Uterus (tissue), 4 donors: Measurements from ENCODE around the gene AIF1L. TPM values are rescaled to one million over a fixed set of nuclear protein-coding genes. Genes with fewer than 3 reads are reported as not detected.

Source experiments
- DNase-seq, 2 donors: peaks; one replicate each; pipeline ENCODE4 v3.0.0-alpha.2; 2019 to 2020
- H3K27ac ChIP-seq, 2 donors: fragments of 200-600 bp; sonication (generic); 1 replicate in 1 of 2; 2 replicates in 1 of 2; pipeline ENCODE4 v1.5.1; 2016 to 2018
- H3K27me3 ChIP-seq, 2 donors: fragments of 200-600 bp; sonication (generic); one replicate each; pipeline ENCODE4 v1.5.1; 2018 to 2019; ENCODE audit warnings: control low read depth in 1 of 2
- H3K36me3 ChIP-seq, 2 donors: fragments of 200-600 bp; sonication (generic); one replicate each; pipeline ENCODE4 v1.5.1; 2019; ENCODE audit warnings: control low read depth in 1 of 2
- H3K4me1 ChIP-seq, 2 donors: fragments of 200-600 bp; sonication (generic); one replicate each; pipeline ENCODE4 v1.5.1; 2018 to 2019; ENCODE audit warnings: control low read depth in 1 of 2
- H3K4me3 ChIP-seq, 2 donors: fragments of 200-600 bp; sonication (generic); 1 replicate in 1 of 2; 2 replicates in 1 of 2; pipeline ENCODE4 v1.5.1; 2018 to 2019; ENCODE audit warnings: mild to moderate bottlenecking in 1 of 2
- H3K9me3 ChIP-seq, 2 donors: fragments of 200-600 bp; sonication (generic); one replicate each; pipeline ENCODE4 v1.5.1; 2019; ENCODE audit warnings: control low read depth in 1 of 2
- CTCF ChIP-seq, 4 experiments: fragments of 200-600 bp in 2 of 4; fragments of 450-650 bp in 2 of 4; sonication (generic) in 2 of 4; IDR thresholded peaks; one replicate each; pipeline ENCODE4 v1.5.1; 2016 to 2019; ENCODE audit warnings: antibody characterized with exemption in 4 of 4, mild to moderate bottlenecking in 2 of 4, moderate library complexity in 1 of 4
- POLR2A ChIP-seq, 2 donors: fragments of 450-650 bp; IDR thresholded peaks; one replicate each; pipeline ENCODE4 v1.6.1; 2016; ENCODE audit warnings: antibody characterized with exemption in 2 of 2, mild to moderate bottlenecking in 1 of 2, moderate library complexity in 1 of 2
- intact Hi-C: fragments of 100-400 bp; cut with DNase I; formaldehyde crosslinking; loops from one replicate; pipeline ENCODE4 v1.15.1; 2023; ENCODE audit warnings: low total_unique reads
- total RNA-seq, 4 donors: library from RNA; depleted of rRNA in 3 of 4; stranded (reverse); fragments of >200 nt in 3 of 4; gene quantifications; one replicate each; pipeline versions ENCODE4 v1.1.0 to v1.2.4, GENCODE V29; 2014 to 2023
- donor health status: DM: yes; HTN: yes; CAD: no.

AIF1L gene
- total RNA-seq, 4 donors from 2014 or later, result 4.9 to 27.3 (median 16.8) TPM

DNA sequence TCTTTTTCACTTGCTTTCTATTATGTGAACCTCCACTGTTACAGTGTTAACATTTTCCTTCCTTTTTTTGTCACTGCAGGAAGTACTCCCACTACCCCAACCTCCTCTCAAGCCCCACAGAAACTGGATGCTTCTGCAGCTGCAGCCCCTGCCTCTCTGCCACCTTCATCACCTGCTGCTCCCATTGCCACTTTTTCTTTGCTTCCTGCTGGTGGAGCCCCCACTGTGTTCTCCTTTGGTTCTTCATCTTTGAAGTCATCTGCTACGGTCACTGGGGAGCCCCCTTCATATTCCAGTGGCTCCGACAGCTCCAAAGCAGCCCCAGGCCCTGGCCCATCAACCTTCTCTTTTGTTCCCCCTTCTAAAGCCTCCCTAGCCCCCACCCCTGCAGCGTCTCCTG, 47.9 kb downstream of the AIF1L start:
- no peaks in the 10 kb centered on the region for H3K9me3 ChIP-seq
- DNase-seq, result no peak
- H3K27ac ChIP-seq, result no peak overlapping the region
- intact Hi-C loops, result no loop called here
- no peaks in the 10 kb centered on the region for H3K36me3 ChIP-seq
- H3K4me1 ChIP-seq, result no peaks in the 10 kb centered on the region
- no peaks in the 10 kb centered on the region for H3K27me3 ChIP-seq
- TF ChIP-seq CTCF (IDR thresholded peaks at IDR 0.05) (no peak), POLR2A (IDR thresholded peaks at IDR 0.05) (no peak)
- H3K4me3 ChIP-seq, result no peak overlapping the region

DNA sequence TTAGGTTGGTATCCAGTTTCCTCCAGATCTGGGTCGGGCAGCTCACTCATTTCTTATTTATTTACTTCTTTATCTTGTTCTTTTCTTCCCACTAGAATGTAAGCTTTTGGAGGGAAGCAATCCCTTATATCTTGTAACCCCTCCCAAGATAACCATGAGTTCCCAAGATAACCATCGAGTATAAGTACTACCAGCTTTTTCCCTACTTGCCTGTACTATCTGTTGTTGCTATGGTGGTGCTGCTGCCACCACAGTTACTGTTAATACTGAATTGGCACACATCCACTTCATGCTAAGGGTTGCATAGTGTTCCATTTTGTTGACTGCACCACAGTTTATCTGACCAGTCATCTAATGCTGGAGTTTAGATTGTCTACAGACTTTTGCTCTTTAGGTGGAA, 48.9 kb downstream of the AIF1L start:
- intact Hi-C loops, result no loop called here
- Histone ChIP-seq H3K4me1 (no peaks in the 10 kb centered on the region), H3K9me3 (no peaks in the 10 kb centered on the region), H3K36me3 (no peaks in the 10 kb centered on the region), H3K27ac (no peak overlapping the region), H3K27me3 (no peaks in the 10 kb centered on the region), H3K4me3 (no peak overlapping the region)
- no peak for DNase-seq
- TF ChIP-seq CTCF (IDR thresholded peaks at IDR 0.05) (no peak), POLR2A (IDR thresholded peaks at IDR 0.05) (no peak)

- TF ChIP-seq CTCF (IDR thresholded peaks at IDR 0.05) (no peak), POLR2A (IDR thresholded peaks at IDR 0.05) (no peak)
- Histone ChIP-seq H3K4me1 (no peaks in the 10 kb centered on the region), H3K36me3 (no peaks in the 10 kb centered on the region), H3K27me3 (no peaks in the 10 kb centered on the region), H3K9me3 (no peaks in the 10 kb centered on the region), H3K27ac (no peak overlapping the region), H3K4me3 (no peak overlapping the region)
- DNase-seq, result no peak
- intact Hi-C loops, result no loop called here
These were observed 49.9 kb downstream of the AIF1L start for GRCh38 chr9:131146186-131146585.

- H3K9me3 ChIP-seq, result no peaks in the 10 kb centered on the region
- no peak for DNase-seq
- no peak overlapping the region for H3K27ac ChIP-seq
- no peaks in the 10 kb centered on the region for H3K36me3 ChIP-seq
- no peak for TF ChIP-seq POLR2A (IDR thresholded peaks at IDR 0.05)
- TF ChIP-seq CTCF (IDR thresholded peaks at IDR 0.05), result no peak
- H3K4me1 ChIP-seq, result no peaks in the 10 kb centered on the region
- intact Hi-C loops, result no loop called here
- H3K4me3 ChIP-seq, result no peak overlapping the region
- H3K27me3 ChIP-seq, result no peaks in the 10 kb centered on the region
These were observed 51.9 kb downstream of the AIF1L start for GRCh38 chr9:131148276-131148675.

DNA sequence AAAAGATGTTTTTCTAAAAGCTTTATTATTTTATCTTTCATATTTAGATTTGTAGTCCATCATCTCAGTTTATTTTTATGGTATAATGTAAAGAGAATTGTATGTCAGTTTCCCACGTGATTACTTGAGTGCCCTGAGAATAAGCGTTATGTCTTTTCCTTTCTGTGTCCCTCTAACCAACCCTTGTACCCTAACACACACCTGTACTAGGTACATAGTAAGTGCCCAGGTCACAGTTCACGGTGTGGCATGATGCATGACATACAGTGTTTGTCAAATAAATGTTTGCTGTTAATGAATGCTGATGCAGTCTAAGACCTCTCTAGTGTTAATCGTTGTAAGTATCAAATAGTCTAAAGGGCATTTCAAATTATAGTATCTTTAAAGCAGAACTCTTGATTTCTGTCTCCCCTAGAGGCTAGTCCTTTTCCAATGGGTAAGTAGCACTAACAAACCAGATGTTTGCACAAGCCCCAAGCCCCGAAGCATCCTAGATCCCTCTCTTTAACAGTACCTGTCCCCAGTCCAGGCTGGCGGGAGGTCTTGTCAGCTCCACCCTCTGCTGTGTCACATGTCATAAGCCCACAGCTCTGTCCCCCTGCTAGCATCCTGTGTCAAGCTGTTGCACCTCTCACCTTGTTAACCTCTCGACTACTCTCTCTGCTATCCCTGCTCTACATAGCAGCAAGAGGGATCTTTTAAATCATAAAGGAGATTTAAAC, 52.8 kb downstream of the AIF1L start:
- Histone ChIP-seq H3K36me3 (no peaks in the 10 kb centered on the region), H3K27me3 (no peaks in the 10 kb centered on the region), H3K9me3 (no peaks in the 10 kb centered on the region), H3K27ac (no peak overlapping the region), H3K4me1 (no peaks in the 10 kb centered on the region), H3K4me3 (no peak overlapping the region)
- intact Hi-C loops, result no loop called here
- no peak for TF ChIP-seq POLR2A (IDR thresholded peaks at IDR 0.05)
- no peak for TF ChIP-seq CTCF (IDR thresholded peaks at IDR 0.05)
- no peak for DNase-seq
